Measurements from ENCODE around the gene CACNG4. TPM values are rescaled to one million over a fixed set of nuclear protein-coding genes. Genes with fewer than 3 reads are reported as not detected.

The CACNG4 gene
- total RNA-seq, 1 experiment from 2014 or later = 6.3 TPM

DNA sequence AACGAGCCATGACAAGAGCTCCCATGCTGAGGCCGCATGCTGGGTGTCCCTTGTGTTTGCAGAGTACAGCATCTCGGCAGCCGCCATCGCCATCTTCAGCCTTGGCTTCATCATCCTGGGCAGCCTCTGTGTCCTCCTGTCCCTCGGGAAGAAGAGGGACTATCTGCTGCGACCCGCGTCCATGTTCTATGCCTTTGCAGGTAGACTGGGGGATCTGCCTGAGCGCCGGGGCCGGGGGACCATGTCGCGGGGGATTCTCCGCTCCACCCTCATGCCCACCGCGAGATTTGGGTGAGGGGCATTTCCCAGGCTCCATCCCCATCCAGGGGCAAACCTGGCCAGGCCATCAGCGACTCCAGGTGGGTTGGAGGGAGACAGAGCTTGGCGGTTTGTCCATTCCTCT is 90.5 kb downstream of the CACNG4 start:
- WGBS (ENCODE audit: extremely low coverage, insufficient read length, low lambda C conversion rate) = no CpG with 5 or more reads among the region's 19 CpGs

More for the DNA sequence above, 90.5 kb downstream of the CACNG4 start:
- Histone ChIP-seq H3K4me2 (ENCODE audit: insufficient read depth, insufficient read length, low read length) (no peak overlapping the region), H3K9me3 (ENCODE audit: control insufficient read depth, low read depth, low read length) (no peaks in the 10 kb centered on the region), H2BK15ac (ENCODE audit: low read depth, low read length) (no peak overlapping the region), H3K23me2 (ENCODE audit: insufficient read length, low read depth, low read length, poor library complexity, severe bottlenecking) (no peaks in the 10 kb centered on the region), H3K79me2 (ENCODE audit: insufficient read depth, low read length) (no peaks in the 10 kb centered on the region), H2BK20ac (ENCODE audit: low read depth, low read length, poor library complexity, severe bottlenecking) (no peak overlapping the region), H2BK5ac (ENCODE audit: insufficient read length, low read length) (no peak overlapping the region), H3K18ac (ENCODE audit: insufficient read length, low read depth, low read length) (no peak overlapping the region), H3K79me1 (ENCODE audit: insufficient read depth, low read depth, low read length, poor library complexity, severe bottlenecking) (no peaks in the 10 kb centered on the region), H3K27ac (ENCODE audit: insufficient read length, low read depth, low read length) (no peak overlapping the region), H2AK5ac (ENCODE audit: insufficient read length, low read length) (no peak overlapping the region), H3K27me3 (ENCODE audit: insufficient read depth, low read length) (no peaks in the 10 kb centered on the region), H3K4ac (ENCODE audit: low read depth, low read length) (no peak overlapping the region), H4K8ac (replicated peaks; ENCODE audit: insufficient read length, low read depth, low read length) (no peak overlapping the region), H4K5ac (ENCODE audit: insufficient read length, low read depth, low read length) (no peak overlapping the region), H3K4me1 (ENCODE audit: insufficient read depth, low read length) (no peaks in the 10 kb centered on the region), H4K91ac (ENCODE audit: insufficient read length, low read depth, low read length) (no peak overlapping the region), H3K56ac (ENCODE audit: insufficient read length, low read depth, low read length) (no peak overlapping the region), H3K14ac (ENCODE audit: insufficient read depth, low read length) (no peak overlapping the region), H3K23ac (ENCODE audit: insufficient read length, low read depth, low read length) (no peak overlapping the region), H3K9ac (ENCODE audit: extremely low read depth, insufficient read length, low read length) (no peak overlapping the region), H4K20me1 (ENCODE audit: control insufficient read depth, insufficient read depth, insufficient read length) (no peaks in the 10 kb centered on the region), H2AFZ (ENCODE audit: low read length) (no peak overlapping the region), H2BK12ac (ENCODE audit: insufficient read length, low read depth, low read length) (no peak overlapping the region), H3T11ph (ENCODE audit: low read length) (no peak overlapping the region), H2BK120ac (ENCODE audit: low read depth, low read length, poor library complexity, severe bottlenecking) (no peak overlapping the region)
- Mint-ChIP-seq H3K4me1 (peaks cover 0 to 3% of the 10 kb centered on the region in 2 experiments; a peak in 2 of 4 replicates), H3K27me3 (ENCODE audit: low read depth) (peaks cover 1% of the 10 kb centered on the region; the same call in 1 of the 2 replicates), H3K36me3 (ENCODE audit: insufficient read depth in 1 of 3, low read depth in 3 of 3) (no peaks in the 10 kb centered on the region), H3K4me3 (no peak overlapping the region), H3K27ac (no peak overlapping the region), H3K9me3 (no peaks in the 10 kb centered on the region; a peak in 1 of 5 replicates)
- no peak for TF ChIP-seq CTCF (conservative IDR thresholded peaks at IDR 0.05)
- no peak for DNase-seq

Data from H9 (cell line).